GM19372 (cell line): Measurements from ENCODE around the gene EHD4.

Source experiments
- ATAC-seq: cut with Tn5 transposase; IDR thresholded peaks from one replicate; pipeline ENCODE4 v1.9.1; 2021; ENCODE audit warnings: mild to moderate bottlenecking, low read depth, moderate library complexity; ENCODE audit not compliant: unreplicated experiment

Gene EHD4

DNA sequence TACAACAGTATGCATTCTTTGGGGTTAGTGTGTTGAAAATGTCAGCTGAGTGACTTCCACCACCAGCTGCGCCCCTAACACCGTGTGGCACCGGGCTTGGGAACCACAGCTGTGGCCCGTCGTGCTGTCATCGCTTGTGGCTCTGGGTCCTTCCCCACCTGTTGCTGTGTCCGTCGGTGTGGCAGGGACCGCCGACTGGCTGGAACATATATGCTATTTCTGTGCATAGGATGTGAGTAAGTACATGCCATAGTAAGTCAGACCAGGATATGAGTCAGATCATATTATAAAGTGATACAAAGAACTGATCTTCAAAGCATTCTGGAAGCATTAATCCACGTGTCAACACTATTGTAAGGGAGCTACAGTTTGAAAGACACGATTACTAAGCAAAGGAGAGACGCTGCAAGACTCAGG is 31.9 kb downstream of the EHD4 start:
- ATAC-seq, result no peak

DNA sequence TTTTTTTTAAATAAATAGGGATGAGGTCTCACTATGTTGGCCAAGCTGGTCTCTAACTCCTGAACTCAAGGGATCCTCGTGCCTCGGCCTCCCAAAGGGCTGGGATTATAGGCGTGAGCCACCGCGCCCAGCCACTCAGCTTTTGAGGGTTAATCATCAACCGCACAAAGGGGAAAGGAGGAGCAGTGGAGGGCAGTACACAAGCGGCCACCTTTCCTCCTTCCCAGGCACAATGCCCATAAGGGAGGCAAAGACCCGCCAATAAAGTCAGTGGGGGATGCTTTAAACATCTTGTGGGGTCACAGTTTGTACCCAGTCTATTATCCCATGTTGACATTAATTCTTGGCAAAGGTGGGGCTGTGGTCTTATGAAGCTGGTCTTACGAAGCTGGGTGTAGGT is 32.4 kb downstream of the EHD4 start:
- no peak for ATAC-seq

DNA sequence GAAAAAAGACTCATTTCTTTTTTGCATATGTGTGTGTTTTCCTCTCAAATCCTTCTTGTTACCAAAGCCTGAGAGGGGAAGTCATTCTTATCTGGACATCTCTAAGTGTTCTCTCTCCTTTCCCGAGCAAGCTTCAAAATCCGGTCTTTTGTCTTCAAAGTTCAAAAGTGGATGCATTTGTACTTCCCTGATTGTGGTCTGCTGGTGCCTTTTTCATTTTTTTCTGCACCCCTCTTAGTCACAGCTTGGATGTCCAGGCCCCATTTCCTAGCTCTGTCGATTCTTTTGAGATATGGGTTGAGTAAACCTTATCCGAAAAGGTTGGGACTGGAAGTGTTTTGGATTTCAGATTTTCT is 34.8 kb downstream of the EHD4 start:
- no peak for ATAC-seq

DNA sequence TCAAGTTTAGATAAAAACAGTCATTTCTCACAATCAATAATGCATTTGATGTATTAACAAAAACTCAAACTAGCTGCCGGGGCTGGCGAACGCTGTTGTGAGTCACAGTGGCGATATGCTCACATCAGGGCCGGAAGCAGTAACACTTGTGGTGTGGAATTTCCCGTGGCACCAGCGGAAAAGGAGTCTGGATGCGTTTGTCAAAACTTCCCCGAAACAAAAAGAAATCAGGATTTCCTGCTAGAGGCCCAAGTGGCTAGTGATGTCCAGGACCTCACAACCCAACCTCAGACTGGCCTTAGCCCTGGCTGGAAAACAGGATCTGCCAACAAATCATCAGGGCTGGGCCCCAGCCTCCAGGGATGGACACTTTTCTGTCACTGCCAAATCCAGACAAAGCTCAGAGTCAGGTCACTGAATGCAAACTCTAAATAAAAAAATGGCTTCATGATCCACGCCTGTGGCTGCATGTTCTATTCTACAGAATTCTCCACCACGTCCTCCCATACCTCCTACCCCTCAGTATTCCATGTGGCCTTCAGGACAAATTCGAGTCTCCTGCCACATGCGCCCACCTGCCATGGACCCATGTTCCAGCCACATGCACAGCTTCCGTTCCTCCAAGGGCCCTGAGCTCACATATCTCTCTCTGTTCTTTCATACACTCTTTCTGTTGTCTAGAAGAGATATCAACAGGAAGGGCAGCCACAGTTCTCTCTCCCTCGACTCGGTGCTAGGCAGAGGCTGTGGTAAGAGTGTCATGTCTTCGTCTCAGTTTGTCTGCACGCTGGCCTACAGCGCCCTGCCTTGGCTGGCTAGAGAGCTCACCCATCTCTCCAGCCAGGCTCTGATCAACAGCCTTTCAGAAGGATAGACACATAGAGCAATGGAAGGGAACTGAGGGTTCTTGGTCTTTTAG is 35.4 kb downstream of the EHD4 start:
- no peak for ATAC-seq

DNA sequence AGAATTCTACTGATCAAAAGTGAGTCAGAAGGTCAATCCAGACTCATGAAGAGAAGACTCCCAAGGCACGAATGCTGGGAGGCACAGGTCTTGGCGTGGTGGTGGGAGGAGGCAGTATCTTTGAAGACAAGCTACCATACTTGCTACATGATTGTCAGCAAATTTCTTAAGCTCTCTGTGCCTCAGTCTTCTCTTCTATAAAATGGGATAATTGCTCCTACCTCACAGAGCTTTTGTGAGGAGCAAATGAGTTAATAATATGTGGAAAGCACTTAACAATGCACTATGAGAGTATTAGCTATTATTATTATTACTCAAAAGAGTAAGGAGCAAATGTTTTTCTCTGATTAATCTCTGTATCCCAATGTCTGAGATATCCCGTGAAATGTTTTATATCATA is 36.2 kb downstream of the EHD4 start:
- ATAC-seq, result no peak

DNA sequence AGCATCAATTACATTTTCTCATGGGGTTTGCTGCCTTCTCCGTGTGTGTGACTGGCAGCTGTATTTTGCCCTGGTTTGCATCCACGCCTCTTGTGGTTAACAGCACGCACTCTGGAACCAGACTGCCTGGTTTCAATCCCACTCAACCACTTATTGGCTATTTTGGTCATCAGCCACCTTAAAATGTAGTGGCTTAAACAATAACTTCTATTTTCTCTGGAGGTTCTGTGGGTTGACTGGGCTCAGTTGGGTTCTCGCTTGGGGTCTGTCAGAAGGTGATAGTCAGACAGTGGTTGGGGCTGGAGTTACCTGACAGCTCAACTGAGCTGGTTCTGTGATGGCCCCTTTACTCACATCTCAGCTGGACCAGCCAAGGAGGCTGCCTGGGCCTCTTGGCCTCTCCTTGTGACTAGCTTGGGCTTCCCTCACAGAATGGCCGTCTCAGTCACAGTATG is 36.8 kb downstream of the EHD4 start:
- ATAC-seq, result no peak

DNA sequence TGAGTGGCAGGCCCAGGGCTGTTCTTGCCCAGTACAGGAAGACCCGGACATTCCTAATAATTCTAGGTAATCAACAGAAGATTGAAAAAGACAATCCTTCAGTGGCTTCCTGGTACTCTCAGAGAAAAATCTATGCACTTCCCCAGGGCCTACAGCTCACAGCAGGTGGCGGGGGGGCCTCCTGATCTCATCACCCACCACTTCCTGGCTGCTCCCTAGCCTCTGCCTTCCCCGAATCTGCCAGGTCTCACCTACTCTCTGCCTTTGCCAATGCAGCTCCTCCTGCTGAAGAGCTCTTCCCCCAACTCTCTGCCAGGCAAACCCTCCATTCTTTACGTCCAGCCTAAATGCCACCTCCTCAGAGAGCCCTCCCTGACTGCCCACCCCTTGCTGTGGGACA is 37.5 kb downstream of the EHD4 start:
- no peak for ATAC-seq

DNA sequence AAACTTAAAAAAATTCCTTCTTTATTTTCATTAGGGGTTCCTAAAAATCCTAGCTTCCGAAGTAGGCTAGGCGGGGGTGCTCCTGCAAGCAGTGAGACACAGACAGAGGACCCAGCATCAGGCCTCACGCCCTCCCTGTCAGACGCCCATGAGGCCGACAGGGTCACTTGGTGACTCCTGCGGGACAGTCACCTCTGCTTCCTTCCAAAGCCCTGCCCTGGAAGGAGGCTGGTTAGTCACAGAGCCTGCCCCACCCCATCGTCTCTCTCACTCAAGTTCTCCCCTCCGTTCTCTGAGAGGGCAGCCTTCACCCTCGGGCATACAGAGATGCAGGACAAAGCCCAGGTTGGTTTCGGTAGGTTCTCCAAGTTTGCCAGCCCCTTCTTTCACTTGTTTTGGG is 38.6 kb downstream of the EHD4 start:
- no peak for ATAC-seq

DNA sequence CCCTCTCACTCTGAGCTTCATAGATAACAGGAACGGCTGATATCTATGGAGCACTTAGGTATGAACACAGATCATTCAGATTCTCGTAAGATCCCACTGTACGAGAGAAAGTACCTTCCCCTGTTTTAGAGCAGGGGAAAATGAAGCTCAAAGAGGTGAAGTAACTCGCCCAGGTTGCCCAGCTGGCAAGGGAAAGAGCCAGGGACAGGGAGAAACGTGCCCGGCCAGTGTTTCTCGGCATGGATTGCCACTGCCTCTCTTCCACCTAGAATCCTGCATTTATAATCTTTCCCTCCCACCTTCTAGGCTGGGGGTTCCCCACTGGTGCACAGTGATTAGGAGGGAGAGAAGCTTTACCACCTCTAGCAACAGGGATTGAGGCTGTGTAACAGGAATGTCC is 39.0 kb downstream of the EHD4 start:
- no peak for ATAC-seq

DNA sequence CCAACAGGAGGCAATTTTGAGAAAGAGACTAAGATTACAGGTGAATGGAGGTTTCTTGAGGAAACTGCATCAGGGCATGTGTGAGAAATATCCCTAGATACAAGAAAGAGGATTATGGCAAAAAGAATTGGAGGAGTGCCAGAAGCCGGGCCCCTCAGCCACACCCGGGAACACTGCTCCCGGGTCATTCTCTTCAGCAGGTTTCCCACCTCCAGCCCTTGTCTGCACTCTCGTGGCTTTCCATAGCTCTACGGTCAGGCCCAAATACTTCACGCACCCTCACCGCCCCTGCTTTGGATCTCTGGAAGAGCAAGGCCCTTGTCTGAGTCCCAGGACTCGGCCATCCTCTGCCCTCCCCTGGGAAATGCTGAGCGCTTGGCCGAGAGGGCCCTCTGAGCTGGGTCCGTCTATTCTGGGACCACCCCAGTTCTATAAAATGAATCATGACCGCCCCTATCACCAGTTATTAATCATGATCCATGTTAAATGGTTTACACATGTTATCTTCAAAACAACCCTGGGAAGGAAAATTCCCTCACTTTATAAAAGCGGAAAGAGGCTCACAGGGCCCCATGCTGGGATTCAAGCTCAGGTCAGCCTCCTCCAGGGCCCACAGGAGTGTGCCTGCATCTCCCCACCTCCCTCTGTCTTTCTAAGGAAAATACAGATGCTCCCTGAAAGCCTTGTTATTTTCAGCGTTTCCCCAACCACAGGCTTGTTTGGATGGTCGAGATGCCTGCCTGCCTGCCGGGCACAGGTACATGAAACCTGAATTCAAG is 39.7 kb downstream of the EHD4 start:
- no peak for ATAC-seq

DNA sequence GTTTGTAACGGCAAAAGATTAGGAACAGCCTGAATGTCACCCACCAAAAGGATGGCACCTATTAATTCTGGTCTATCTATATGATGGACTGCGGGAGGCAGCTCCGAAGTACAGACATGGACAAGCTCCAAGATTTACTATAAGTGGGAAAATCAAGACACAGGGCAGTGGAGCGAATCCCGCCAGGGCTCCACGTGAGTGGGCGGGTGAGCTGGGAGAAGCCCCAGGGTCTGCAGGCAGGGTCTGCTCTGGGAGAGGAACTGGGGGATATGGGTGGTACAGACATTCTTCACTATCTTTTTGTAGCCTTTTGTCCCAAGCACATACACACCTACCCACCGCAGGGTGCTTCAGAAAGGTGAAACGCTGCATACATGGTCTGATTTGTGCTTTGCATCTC is 40.3 kb downstream of the EHD4 start:
- ATAC-seq, result no peak

DNA sequence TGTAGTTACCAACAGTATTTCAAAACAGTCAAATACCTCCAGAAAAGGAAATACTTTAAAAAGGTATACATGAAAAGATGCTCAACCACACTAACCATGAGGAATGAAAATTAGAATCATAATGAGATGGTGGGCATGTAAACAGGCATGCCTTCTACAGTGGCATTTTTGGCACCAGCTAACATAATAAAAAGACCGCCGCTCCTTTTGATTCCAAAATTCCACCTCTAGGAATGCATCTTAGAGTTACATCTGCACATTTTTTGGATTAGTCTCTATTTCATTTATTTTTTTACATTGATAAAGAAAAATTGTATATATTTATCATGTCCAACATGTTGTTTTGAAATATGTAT is 41.5 kb downstream of the EHD4 start:
- no peak for ATAC-seq

DNA sequence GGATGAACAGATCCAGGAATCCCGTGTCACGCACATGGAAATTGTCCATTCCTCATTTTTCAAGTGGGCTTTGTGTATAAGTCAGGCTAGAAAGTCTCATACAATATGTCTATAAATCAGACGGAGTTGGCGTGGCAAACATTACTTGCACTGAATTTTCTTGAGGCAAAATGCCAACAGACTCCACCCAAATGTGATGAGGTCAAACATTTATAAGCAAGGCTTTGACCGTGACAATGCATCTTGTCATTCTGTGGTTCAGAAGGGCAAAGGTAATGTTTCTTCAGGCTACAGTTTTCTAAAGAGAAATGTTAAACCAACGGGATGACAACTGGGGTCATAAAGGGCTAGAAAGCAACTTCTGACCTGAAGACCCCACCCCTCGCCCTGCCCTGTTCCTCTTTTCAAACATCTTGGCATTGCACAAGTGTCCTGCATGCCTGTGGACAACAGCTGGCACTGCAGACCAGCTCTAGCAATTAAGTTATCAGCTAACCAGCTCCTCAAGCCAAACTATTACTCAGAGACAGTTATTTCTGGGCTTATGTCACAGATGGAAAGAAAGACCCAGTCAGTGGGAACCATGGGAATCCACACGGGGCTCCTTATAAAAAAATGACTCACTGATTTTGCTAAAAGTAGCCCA is 42.0 kb downstream of the EHD4 start:
- no peak for ATAC-seq

DNA sequence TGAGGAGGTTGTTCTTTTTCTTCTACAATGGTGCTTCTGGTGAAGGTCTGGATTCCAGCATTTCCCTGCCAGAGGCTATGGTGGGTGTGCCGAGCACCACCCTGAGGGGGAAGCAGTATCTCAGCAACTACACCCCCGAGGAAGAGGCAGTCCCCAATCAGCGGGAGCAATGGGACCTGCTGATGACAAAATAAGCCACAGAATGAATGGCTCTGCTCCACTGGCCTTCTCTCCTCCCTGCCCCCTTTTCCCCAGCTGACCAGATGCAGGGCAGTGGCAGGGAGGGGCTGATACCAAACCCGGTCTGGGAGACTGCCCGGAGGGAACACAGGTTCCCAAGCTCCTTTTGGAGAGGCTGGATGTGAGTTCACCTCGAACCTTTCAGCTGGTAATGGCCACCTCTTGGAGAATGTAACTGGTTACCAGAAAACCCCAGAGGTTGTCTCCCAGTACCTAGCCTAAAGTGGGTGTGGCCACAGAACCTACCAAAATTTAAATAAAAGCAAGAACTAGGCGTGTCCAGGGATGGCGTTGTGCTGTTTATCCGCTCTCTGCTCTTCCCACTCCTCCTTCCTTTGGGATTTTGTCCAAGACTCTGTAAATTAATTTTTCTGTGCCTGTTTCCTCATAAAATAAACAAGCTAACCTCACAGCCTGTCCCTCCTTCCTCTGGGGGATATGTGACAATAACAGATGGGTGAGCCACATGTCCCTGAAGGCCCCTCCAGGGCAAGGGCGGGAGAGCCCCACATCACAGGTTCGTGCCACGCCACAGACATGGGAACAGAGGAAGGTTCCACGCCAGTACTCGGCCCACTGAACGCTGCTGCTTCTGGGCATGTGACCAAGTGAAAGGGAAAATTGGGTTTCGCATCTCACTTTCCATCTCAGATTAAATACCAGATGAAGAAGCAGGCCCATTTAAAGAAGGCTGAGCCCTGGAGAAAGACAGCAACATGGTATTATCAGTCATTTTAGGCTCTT is 43.4 kb downstream of the EHD4 start:
- peak; percentile 49 for ATAC-seq

DNA sequence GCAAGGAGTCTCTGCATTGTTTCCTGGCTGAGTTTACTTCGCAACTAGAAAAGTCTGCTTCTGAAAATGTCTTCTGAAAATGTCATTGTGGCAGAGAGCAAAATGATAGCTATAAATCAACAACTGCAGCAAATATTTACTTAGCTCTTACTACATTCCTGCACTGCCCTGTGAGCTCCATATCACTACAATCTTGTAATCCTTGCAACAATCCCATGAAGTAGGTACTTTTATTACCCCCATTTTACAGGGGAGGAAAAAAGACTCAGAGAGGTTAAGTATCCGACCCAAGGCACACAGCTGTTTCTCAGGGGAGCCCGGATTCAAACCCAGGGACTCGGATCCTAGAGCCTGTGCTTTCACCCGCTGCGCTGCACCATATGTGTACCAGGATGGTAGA is 44.3 kb downstream of the EHD4 start:
- ATAC-seq, result no peak

DNA sequence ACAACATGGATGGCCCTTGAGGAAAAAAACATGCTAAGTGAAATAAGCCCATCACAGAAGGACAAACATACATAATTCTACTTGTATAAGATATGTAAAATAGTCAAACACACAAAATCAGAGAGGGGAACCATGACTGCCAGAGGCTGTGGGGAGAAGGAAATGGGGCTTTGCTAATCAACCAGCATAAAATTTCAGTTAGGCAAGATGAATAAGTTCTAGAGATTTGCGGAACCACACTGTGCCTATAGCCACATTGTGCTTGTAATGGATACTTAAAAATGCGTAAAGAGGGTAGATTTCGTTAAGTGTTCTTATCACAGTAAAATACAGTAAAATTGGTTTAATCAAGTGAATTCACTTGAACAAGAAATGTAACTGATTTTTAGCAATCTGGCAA is 44.8 kb downstream of the EHD4 start:
- ATAC-seq, result no peak

DNA sequence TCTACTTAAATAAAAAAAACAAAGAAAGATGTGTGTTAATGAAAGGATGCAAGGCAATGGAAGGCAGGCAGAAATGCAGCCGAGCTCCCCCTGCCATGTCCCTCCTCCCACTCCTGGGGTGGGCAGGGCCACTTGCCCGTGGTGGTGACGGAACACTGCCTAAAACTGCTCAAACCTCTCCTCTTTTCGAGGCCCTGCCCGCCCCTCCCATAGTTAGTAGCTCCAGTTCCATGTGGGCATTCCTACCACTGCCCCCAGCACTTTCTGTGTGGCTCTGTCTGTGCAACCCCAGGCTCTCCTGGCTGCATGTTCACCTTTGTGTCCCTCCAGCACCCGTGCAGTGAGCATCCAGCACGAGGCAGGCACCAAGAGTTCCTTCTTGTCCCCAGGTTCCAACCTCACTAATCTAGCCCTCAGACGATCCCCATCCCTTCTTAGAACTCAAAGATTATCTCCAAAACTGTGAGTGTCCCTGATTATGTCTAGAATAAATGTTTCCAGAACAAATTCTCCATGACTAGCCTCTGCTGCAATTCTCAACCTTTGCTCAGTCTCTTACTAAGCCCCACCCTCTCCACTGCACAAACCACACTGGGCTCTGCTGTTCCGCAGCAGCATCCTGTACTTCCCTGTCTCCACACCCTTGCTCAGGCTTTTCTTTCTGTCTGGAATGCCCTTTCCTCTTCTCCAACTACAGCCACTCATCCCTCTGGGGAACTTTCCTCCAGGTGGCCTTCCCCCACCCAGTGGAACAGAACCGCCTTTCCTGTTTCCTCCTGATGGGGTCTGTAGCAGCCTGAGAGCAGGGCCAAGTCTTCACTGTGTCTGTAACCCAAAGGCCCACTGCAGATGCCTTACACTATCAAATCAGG is 45.9 kb downstream of the EHD4 start:
- no peak for ATAC-seq

DNA sequence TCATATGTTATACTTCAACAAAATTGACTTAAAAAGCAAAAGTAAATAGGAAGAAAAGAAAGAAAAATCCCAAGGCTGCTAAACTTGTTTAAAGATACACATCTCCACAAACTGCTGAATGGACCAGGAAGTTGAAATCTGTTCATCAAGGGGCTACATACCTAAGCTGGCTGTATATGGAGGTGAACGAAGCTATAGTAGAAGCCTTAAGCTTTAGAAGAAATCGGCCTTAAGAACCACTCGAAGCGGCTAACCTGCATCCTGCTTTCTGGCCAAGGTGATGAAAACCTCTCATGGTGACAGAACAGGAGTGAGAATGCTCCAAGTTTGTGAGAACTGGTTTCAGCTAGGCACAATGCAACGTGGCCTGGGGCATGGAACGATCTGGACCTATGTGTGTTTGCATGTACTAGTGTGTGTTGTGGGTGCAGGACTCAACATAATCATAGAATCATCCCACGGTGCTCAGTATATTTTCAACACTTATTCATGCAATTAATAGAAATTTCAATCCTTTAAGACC is 47.2 kb downstream of the EHD4 start:
- ATAC-seq, result no peak

DNA sequence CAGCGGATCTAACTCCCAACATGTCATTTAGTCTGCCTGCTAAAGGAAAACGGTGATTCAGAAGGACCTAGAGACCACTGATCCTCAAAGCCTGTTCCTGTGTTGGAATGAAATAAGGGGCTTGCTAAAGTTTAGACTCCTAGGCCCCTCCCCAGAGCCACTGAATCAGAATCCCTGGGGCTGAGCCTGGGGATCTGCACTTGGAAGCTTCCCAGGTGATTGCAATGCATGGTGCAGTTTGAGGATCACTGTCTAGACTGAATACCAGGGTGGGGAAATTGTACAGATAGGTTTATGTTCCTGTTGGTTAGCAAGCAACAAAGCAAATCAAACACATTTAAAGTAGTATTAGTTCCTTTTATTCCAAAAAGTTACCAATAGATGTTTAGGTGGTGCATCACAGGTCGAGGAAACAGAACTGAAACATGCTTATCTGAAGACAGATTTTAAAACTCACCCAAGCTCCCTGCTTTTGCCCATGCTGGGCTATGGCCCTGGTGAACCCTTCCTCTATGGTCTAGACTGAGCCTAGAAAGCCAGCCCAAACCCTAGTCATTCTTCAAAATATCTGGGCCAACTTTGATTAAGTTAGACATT is 48.9 kb downstream of the EHD4 start:
- ATAC-seq, result no peak
